RPMI7951 (cell line): Measurements from ENCODE around the gene TSHZ1. TPM values are rescaled to one million over a fixed set of nuclear protein-coding genes. Genes with fewer than 3 reads are reported as not detected.

Experiments used
- DNase-seq: peaks from one replicate; pipeline ENCODE4 v3.0.0-alpha.2; 2012; ENCODE audit warnings: low read depth
- total RNA-seq: library from RNA; depleted of rRNA; stranded (reverse); fragments of >200 nt; shearing (Covaris generic); gene quantifications from 2 replicates; pipeline ENCODE4 v1.2.3, GENCODE V29; 2014; rRNA removed

The TSHZ1 gene, protein sequence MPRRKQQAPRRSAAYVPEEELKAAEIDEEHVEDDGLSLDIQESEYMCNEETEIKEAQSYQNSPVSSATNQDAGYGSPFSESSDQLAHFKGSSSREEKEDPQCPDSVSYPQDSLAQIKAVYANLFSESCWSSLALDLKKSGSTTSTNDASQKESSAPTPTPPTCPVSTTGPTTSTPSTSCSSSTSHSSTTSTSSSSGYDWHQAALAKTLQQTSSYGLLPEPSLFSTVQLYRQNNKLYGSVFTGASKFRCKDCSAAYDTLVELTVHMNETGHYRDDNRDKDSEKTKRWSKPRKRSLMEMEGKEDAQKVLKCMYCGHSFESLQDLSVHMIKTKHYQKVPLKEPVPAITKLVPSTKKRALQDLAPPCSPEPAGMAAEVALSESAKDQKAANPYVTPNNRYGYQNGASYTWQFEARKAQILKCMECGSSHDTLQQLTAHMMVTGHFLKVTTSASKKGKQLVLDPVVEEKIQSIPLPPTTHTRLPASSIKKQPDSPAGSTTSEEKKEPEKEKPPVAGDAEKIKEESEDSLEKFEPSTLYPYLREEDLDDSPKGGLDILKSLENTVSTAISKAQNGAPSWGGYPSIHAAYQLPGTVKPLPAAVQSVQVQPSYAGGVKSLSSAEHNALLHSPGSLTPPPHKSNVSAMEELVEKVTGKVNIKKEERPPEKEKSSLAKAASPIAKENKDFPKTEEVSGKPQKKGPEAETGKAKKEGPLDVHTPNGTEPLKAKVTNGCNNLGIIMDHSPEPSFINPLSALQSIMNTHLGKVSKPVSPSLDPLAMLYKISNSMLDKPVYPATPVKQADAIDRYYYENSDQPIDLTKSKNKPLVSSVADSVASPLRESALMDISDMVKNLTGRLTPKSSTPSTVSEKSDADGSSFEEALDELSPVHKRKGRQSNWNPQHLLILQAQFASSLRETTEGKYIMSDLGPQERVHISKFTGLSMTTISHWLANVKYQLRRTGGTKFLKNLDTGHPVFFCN (N-terminal part only)
- total RNA-seq, result 7.6 and 8.4 TPM in 2 replicates

DNA sequence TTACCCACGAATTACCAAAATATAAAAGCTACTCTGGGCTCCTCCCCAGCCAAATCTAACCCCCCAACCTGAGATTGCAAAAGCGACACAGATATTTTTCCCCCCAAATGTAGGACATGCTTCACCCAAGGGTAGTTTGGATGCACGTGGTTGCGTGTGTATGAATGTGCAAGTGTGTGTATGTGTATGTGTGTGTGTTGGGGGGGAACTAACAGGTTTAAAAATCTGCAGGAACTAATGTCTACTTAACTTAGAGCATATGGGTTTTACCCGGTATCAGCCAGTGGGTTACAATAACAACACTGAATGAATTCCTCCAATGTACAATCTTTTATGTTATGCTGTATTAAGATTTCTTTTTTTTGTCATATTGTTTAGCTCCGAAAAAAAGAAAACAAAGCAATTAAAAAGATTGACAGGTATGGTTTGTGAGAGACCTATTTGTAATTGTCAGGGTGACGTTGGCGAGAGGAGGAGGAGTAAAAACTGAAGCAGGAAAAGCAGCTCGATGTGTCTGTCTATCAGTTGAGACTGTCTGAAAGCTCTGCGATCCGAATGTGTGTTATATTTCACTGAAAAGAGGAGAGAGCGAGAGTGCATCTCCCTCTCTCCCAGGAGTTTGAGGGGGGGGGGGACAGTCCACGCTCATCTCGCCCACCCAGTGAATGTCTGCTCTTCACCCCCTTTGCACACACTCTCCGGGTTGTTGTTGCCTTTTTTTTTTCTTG is at the start of gene TSHZ1:
TSHZ1 (plus strand) TSS at position 524 of the 728 bp plus-strand sequence. CDS start 1,080 bp downstream, outside the sequence.
- peak; percentile 82 for DNase-seq

DNA sequence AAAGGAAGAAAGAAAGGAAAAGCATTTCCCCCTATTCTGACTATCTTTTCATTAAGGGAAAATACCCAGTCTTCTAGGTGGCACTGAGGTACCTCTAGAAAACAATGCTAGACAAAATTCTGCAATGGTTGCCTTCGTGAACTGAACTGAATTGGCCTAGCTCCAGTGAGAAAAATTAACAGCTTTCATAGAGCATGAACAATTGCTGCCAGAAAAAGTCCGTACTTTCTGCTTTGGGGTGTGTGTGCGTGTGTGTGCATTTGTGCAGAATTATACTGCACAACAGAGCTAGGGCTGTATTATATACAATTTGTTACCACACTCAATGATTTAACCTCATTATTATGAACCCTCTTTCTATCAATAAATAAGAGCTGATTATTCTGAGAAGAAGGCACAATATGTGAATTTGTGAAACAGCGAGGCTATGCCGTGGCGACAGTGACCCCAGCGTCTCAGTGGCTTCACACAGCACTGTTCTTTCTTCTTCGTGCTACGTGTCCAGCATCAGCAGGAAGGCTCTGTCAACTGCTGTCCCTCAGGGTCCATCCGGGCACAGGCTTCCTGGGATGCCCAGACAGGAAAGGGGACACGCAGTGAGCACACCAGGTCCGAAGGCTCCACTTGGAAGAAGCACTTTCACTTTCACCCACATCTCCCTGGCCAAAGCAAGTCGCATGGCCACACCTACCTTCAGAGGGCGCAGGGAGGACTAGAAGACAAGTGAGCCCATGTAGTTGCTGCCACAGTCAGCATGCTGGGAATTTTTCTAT is 49.2 kb upstream of the TSHZ1 start:
- DNase-seq, result peak; percentile 77

DNA sequence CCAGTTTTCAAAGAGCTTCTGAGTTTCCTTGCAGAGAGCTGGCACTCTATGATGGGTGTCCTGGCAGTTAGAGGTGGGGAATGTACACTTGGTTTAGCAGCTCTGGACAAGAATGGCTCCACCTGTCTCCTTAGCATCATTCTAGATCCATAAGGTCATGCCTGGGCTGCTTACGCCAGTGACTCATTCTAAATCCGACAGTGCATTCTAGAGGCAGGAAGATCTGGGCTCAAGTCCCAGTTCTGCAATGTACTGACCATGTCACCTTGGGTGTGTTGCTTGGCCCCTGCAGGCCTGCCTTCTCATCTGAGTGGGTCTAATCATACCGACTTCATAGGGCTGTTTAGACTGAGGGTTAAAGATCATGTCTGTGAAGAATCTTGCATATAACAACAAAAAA is 48.1 kb upstream of the TSHZ1 start:
- DNase-seq, result peak; percentile 27

DNA sequence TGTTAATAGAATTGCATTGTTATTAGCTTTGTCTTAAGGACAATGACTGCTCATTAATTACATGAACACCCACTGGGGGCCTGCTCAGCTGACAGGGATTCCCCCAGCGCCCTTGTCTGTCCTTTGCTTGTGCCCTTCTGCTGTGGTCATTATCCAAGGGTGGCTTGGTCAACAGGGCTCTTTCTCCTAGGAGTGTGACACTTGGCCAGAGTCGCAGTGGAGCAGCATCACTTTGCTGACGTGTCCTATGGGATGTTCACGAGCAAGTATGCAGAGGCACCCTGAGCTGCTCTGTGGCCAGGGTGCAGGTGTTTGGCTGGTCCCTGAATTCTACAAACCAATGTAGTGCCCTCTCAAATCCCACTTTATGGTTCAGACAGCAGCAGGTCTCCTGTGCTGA is 47.6 kb upstream of the TSHZ1 start:
- DNase-seq, result no peak

DNA sequence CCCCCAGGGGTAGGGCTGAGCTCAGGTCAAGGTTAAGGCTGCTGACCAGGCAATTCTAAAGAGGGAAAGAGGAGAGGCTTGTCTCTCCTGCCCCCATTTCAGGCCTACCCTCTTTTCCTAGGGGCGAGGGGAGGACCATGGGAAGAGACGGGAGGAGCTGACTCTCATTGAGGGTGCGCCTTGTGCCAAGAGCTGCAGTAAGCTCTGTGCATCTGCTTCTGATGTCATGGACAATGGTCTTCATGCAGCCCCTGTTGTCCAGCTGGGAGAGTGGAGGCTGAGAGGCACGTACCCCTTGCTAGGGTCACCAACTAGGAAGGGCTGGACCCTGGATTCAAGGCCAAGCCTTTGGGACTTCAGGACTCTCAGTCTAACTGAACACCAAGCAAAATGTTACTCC is 46.9 kb upstream of the TSHZ1 start:
- DNase-seq, result no peak

DNA sequence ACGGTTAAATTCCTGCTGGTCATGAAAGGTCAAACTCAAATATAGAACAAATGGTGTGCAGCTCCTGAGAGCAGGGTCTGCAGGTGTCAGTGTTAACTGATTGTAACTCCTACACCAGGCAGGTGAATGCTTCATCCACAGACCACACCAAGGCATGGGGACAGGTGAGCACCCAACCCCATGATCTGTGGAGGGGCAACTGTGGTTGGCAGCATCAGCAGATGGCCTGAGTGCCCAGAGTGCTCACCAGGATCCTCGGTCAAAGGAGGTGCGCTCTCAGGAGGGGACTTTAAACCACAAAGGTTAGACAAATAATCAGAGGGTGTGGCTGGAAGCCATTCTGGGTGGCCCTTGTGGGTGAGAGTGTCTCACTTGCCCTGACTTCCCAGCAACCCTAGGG is 46.1 kb upstream of the TSHZ1 start:
- DNase-seq, result no peak

DNA sequence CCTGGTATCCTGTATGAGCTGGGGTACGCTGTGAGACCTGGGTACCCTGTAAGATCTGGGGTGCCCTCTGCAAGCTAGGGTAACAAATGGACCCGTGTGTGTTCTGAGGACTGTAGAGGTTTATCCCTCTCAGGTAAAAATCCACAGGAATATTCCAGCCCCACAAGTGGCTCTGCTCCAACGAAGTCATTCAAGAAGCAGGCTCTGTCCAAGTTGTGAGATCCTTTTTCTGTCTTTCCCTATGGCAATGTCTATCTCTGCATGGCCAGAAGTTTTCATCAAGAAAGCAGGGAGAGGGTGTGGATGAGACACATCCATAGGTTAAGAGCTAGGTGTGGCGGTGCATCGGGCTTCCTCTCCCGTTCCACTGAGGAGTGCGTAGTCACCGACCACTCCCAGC is 44.7 kb upstream of the TSHZ1 start:
- DNase-seq, result no peak

DNA sequence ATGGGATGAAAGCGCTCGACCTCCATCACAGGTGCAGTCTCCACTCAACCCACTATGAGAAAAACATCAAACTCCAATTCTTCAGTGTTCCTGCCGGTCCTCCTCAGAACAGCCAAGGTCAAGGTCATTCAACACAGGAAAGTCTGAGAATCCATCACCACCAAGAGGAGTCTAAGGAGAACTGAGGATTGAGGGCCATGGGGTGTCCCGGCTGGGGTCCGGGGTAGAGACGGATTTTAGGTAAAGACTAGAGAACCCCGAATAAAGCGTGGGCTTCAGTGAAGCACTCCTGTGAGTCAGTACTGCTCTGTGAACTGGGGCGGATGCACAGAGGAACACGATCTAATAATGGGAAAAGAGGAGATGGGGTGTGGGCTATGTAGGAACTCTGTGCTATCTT is 43.5 kb upstream of the TSHZ1 start:
- DNase-seq, result no peak

DNA sequence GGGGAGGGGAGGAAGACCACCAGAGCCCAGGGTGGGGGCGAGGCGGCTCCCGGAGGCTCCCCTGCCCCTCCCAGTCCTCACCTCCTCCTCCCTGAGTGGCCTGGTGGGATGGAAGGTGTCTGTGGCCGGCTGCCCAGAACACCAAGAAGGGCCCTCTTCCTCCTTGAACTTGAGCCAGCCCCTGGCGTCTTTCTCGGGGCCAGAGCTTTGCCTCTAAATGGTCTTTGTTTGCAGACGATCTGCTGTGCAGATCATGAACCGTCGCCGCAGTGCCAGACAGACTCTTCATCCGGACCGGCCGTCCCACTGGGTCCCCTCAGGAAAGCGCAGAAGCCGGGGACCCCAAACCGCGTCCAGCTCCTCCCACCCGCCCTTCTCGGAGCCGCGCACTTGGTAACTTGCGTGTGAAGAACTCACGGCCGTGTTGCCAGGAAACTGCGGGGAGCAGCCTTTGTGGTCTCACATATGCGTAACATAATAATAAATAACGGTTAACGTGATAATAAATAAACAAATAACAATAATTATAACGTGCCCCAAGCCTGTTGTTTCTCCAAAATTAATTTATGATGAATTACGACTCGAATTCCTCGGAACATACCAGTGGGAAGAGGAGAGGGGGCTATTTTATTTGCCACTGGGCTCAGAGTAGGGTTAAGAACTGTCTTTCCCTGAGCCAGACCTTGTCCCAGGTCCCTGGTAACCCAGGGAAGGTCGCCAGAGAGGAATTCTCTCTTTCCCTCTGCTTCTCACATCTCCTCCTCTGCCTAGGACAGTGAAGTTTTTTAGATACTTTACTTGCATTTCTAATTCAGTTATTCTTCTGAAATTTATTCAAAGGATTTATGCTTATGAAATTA is 42.6 kb upstream of the TSHZ1 start:
- DNase-seq, result peak; percentile 29

DNA sequence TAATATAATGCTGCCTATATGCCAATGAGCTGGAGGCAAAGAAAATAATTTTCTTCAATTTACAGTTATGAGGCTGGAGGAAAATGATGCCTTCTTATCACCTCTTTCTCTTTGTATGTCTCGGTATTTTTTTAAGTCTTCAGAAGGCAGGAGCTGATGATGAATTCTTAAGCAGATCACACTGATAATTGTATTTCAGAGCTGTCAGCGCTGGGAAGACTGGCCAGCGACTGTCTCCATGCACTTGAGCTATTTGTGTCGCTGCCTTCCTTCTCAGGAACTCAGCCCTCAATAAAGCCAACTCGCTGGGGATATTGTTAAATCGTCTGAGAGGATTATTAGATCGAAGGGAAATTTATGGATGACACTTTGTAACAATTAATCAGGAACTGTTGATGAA is 42.0 kb upstream of the TSHZ1 start:
- DNase-seq, result no peak

DNA sequence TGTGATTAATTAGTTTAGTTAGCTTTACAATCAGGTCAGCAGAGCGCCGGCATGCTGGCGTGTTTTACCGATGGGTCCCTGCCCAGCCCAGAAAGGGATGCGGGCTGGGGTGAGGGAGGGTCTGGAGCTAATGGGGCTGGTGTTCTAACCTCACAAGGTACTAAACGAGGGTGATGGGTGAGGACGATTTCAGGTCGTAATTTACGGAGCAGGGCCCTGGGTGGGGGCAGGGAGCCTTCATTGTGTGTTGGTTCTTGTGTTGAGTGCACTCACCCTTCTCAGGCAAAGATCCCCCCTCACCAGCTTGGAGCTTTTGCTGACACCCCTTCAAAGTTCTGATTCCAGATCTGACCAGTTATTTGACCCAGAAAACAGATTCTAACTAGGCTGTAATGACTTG is 41.2 kb upstream of the TSHZ1 start:
- DNase-seq, result no peak

DNA sequence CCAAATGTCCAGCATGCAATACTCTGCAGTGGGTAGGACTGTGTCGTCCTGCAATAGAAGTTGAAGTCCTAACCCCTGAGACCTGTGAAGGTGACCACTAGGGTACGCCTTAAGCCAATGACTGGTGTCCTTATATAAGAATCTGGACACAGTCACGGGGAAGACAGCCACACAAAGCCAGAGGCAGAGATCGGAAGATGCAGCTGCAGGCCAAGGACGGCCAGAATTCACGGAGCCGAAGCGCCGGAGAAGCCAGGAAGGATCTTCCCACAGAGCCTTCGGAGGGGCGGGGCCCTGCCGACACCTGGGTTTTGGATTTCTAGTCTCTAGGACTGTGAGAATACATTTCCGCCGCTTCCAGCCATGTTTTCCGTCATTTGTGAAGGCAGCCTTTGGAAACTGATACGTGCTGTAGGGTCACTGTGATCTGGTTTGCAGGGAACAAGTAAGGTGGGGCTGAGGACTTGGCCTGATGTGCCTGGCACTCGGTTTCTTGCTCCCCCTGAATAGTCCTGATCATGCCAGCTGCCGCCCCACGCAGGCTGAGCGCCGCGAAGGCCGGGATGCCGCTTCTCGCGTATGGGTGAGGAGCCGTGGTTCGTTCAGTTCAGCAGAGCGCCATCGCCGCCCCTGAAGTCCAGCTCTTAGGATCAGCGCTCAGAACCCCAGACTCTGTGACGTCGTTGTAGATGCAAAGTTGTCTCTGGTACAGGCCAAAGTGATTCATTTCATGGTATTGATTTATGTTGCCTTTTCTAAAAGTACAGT is 40.4 kb upstream of the TSHZ1 start:
- no peak for DNase-seq

DNA sequence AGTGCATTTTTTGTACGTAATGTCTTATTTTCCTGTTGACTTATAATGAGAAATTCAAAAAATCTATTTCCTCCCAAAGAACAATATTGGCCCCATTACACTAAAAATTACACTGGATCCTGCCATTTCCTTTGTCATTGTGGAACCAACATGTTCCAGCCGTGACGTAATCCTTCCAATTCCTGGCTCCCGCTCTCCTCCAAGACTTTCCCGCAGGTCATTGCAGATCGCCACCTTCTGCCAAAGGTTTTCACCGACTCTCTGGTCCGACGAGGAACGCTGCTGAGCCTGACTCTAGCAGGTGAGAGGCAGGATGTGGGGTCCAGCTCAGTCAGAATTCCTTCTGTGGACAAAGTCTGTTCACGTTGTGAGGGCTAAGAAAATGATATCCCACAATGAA is 39.7 kb upstream of the TSHZ1 start:
- DNase-seq, result no peak

DNA sequence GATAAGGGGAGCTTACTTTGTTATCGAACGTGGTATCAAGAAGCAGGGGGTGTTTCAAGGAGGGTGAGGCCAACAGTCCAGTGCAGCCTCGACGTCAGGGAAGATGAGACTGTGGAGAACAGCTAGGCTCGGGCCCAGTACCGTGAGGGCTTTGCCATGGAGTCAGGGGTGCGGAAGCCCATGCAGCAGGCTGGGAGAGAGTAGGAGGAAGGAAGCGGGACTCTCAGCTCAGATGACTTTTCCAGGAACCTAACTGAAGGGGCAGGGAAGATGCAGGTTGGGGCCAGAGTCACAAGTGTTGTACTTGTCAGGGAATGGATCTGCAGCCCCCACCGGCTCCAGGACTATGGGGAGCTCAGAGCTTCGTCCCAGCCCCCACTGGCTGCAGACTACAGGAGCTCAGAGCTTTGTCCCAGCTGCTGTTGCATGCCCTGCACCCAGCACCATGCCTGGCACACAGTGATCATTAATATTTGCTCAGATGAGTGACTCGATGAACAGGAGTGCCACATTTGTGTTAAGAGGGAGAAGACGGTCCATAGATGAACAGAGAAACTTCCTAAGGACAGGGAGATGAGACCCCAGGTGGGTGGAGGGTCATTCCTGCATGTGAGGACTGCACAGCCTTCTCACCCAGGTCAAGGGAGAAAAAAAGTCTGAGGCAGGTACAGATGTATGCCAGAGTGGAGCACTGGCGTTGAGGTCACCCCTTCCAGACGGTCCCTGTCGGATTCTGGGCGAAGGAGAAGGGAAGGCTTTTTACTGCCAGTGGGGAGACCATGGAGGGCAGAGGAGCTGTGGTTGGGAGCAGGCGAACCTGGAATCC is 38.1 kb upstream of the TSHZ1 start:
- no peak for DNase-seq

DNA sequence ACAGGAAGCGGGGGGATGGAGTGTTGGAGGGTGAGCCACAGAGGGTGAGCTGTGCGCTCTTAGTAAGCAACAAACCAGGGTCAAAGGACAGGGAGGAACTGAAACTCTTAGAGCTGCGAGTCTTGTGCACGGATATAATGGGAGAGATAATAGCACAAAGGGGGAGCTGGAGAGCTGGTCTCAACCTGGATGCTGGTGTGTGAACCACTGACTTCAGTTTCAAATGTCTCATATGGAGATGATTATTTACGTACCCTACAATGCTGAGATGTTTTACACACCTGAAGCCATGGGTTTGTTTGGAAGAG is 37.5 kb upstream of the TSHZ1 start:
- no peak for DNase-seq

DNA sequence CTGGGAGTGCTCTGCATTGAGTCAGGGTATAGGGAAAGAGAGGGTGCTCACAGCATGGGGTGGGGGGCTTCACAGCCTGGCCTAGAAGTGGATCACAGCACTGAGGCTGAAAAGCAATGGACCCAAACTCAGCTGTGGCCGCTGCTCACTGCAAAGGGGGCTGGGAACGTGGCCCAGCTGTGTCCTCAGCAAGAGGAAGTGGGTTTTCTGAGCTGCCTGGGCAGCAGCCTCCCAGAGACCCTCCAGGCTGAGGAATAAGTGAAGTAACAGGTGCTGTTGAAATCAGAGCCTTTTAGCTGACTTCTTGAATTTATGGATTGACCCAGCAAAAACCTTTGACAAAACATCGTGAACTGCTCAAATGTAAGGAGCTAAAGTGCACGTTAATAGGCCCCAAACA is 36.9 kb upstream of the TSHZ1 start:
- DNase-seq, result no peak

DNA sequence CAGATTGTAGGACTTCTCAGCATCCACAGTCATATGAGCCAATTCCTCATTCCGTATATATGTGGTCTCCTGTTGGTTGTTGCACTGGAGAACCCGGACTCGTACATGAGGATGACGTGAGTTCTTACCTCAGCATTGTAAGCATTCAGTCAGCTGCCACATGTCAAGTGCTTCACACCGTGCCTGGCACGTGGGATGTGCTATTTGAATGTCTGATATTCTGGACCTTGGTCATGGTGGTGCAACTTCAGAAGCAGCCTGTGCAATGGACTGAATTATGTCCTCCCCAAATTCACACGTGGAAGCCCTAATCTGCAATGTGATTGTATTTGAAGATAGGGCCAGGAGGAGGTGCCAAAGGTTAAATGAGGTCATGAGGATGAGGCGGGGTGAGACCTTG is 33.7 kb upstream of the TSHZ1 start:
- DNase-seq, result no peak

DNA sequence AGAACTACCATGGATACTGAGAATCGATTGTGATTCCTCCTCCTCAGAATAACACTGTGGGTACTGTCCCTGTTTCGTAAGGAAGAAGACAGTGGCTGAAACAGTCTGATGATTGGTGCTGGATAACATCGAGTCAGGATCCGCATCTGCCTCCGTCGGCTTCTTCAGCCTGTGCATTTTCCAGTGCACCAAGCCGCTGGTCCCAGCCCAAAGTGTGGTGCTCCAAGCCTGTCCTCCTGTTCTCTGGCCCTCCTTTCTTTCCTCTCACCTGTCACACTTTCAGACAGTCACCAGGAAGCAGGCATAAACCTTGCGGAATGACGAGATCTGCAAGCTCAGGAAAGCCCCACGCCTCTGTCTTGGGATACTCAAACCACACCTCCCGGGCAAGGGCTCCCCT is 32.2 kb upstream of the TSHZ1 start:
- DNase-seq, result no peak
